GM18870 (cell line): ENCODE measurements around the gene SLC16A2.
"Not testable (repeated sequence)": the region's sequence is repeated elsewhere in the genome, so short reads cannot be mapped to it uniquely, and the experiment has no call there.

Experiments used
- ATAC-seq: cut with Tn5 transposase; IDR thresholded peaks from one replicate; pipeline ENCODE4 v1.9.1; 2021; ENCODE audit warnings: moderate library complexity; ENCODE audit not compliant: unreplicated experiment

The SLC16A2 gene

GRCh38 chrX:74506317-74507115 is 85.2 kb downstream of the SLC16A2 start:
- ATAC-seq, result peak; percentile 96

GRCh38 chrX:74507191-74507590 is 85.9 kb downstream of the SLC16A2 start:
- ATAC-seq, result no peak

GRCh38 chrX:74509989-74510388 is 88.7 kb downstream of the SLC16A2 start:
- ATAC-seq, result peak; percentile 5

GRCh38 chrX:74510401-74510800 is 89.1 kb downstream of the SLC16A2 start:
- peak; percentile 57 for ATAC-seq

GRCh38 chrX:74511704-74512103 is 90.4 kb downstream of the SLC16A2 start:
- ATAC-seq, result no peak

- no peak for ATAC-seq
Observed at GRCh38 chrX:74514384-74514783, 93.1 kb downstream of the SLC16A2 start.

- no peak for ATAC-seq
Observed at GRCh38 chrX:74515356-74515755, 94.1 kb downstream of the SLC16A2 start.

- not testable (repeated sequence) for ATAC-seq
Observed at GRCh38 chrX:74516013-74516412, 94.7 kb downstream of the SLC16A2 start.

- ATAC-seq, result no peak
Observed at GRCh38 chrX:74519870-74520269, 98.6 kb downstream of the SLC16A2 start.

- ATAC-seq, result no peak
Observed at GRCh38 chrX:74520291-74520690, 99.0 kb downstream of the SLC16A2 start.

GRCh38 chrX:74520896-74521295 is 99.6 kb downstream of the SLC16A2 start:
- no peak for ATAC-seq

GRCh38 chrX:74521961-74522751 is 100.9 kb downstream of the SLC16A2 start:
- no peak for ATAC-seq

GRCh38 chrX:74523224-74523623 is 101.9 kb downstream of the SLC16A2 start:
- no peak for ATAC-seq

GRCh38 chrX:74523870-74524735 is 102.8 kb downstream of the SLC16A2 start:
- no peak for ATAC-seq

GRCh38 chrX:74525116-74525515 is 103.8 kb downstream of the SLC16A2 start:
- ATAC-seq, result no peak

GRCh38 chrX:74526764-74527163 is 105.5 kb downstream of the SLC16A2 start:
- no peak for ATAC-seq

GRCh38 chrX:74527350-74527749 is 106.1 kb downstream of the SLC16A2 start:
- ATAC-seq, result no peak

- ATAC-seq, result no peak
Observed at GRCh38 chrX:74529311-74529710, 108.0 kb downstream of the SLC16A2 start.

GRCh38 chrX:74531081-74531480 is 109.8 kb downstream of the SLC16A2 start:
- ATAC-seq, result no peak

- ATAC-seq, result peak; percentile 79
Observed at GRCh38 chrX:74534569-74535038, 113.3 kb downstream of the SLC16A2 start.

GRCh38 chrX:74535086-74535407 is 113.8 kb downstream of the SLC16A2 start:
- no peak for ATAC-seq
